GM21737 (cell line): Measurements from ENCODE around the gene SHISA7.

Experiments used
- ATAC-seq: cut with Tn5 transposase; IDR thresholded peaks from one replicate; pipeline ENCODE4 v1.9.1; 2021; ENCODE audit warnings: mild to moderate bottlenecking, moderate library complexity; ENCODE audit not compliant: unreplicated experiment

The SHISA7 gene

GRCh38 chr19:55464039-55464661 is 21.1 kb upstream of the SHISA7 start:
- no peak for ATAC-seq

- no peak for ATAC-seq
These were observed 20.5 kb upstream of the SHISA7 start for GRCh38 chr19:55463583-55464031.

- ATAC-seq, result no peak
These were observed 19.6 kb upstream of the SHISA7 start for GRCh38 chr19:55462722-55463121.

GRCh38 chr19:55461974-55462626 is 19.0 kb upstream of the SHISA7 start:
- ATAC-seq, result no peak

GRCh38 chr19:55461259-55461973 is 18.3 kb upstream of the SHISA7 start, which contains the start of gene ISOC2:
ISOC2 (minus strand) TSS chr19:55461642; CDS start chr19:55456486, 5,156 bp downstream.
- ATAC-seq, result peak; percentile 86

- ATAC-seq, result no peak
These were observed 17.7 kb upstream of the SHISA7 start for GRCh38 chr19:55460670-55461258.

GRCh38 chr19:55459950-55460657 is 17.0 kb upstream of the SHISA7 start:
- ATAC-seq, result no peak

- no peak for ATAC-seq
These were observed 16.4 kb upstream of the SHISA7 start for GRCh38 chr19:55459551-55459949.

- ATAC-seq, result no peak
These were observed 14.8 kb upstream of the SHISA7 start for GRCh38 chr19:55457683-55458457.

- no peak for ATAC-seq
These were observed 13.2 kb upstream of the SHISA7 start for GRCh38 chr19:55456347-55456746.

GRCh38 chr19:55455576-55456235 is 12.6 kb upstream of the SHISA7 start:
- ATAC-seq, result no peak

GRCh38 chr19:55454787-55455243 is 11.7 kb upstream of the SHISA7 start:
- ATAC-seq, result no peak

GRCh38 chr19:55453511-55454260 is 10.6 kb upstream of the SHISA7 start:
- ATAC-seq, result no peak

GRCh38 chr19:55452749-55453346 is 9.7 kb upstream of the SHISA7 start:
- no peak for ATAC-seq

- ATAC-seq, result no peak
These were observed 9.1 kb upstream of the SHISA7 start for GRCh38 chr19:55451965-55452748.

- no peak for ATAC-seq
These were observed 8.3 kb upstream of the SHISA7 start for GRCh38 chr19:55451163-55451964.

GRCh38 chr19:55449469-55449868 is 6.4 kb upstream of the SHISA7 start:
- no peak for ATAC-seq
